Cortex of kidney (tissue), 1 donor: Measurements from ENCODE around the gene FAM120B.
"Not testable (repeated sequence)": the region's sequence is repeated elsewhere in the genome, so short reads cannot be mapped to it uniquely, and the experiment has no call there.

ENCODE experiments used
- DNase-seq: peaks from one replicate; lab custom pipeline; 2025; lab: John Stamatoyannopoulos, UW

The FAM120B gene

DNA sequence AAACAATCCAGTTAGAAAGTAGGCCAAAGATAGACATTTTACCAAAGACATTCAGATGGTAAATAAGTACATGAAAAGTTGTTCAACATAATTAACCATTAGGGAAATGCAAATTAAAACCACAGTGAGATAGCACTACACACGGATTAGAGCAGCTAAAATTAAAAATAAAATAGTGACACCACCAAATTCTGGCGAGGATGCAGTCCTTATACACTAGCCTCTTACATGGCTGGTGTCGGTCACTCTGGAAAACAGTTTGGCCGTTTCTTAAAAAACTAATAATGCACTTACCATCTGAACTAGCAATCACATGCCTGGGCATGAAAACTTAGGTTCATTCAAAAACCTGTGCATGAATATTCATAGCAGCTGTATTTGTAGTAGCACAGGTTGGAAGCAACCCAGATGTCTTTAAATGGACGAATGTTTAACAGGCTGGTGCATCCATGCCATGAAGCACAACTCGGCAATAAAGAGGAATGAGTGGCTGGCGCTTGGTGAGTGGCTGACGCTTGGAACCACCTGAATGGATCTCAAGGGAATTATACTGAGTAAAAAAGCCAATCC lies 77.0 kb downstream of the FAM120B start:
- DNase-seq = no peak

DNA sequence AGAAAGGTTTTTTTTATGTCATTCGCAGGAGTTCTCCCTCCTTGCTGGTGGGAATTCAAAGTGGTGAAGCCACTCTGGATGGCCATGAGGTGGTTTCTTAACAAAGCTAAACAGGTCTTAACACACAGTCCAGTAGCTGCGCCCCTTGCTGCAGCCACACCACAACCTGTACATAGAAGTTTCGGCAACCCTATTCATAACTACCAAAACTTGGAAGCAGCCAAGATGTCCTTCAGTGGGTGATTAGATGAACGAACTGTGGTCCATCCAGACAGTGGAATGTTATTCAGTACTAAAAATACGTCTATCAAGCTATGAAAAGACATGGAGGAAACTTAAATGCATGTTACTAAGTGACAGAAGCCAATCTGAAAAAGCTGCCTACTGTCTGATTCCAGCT lies 78.9 kb downstream of the FAM120B start:
- DNase-seq = no peak

DNA sequence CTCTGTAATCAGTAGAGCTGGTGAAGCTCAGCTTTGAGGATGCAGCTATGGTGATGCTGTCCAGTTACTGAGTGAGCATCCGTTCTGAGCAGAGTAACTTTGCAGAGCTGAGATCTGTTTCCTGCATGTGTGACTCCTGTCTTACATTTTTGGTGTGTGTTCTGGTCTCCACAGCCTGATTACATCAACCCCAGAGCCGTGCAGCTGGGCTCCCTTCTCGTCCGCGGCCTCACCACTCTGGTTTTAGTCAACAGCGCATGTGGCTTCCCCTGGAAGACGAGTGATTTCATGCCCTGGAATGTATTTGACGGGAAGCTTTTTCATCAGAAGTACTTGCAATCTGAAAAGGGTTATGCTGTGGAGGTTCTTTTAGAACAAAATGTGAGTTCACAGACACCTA lies 81.6 kb downstream of the FAM120B start:
- no peak for DNase-seq

DNA sequence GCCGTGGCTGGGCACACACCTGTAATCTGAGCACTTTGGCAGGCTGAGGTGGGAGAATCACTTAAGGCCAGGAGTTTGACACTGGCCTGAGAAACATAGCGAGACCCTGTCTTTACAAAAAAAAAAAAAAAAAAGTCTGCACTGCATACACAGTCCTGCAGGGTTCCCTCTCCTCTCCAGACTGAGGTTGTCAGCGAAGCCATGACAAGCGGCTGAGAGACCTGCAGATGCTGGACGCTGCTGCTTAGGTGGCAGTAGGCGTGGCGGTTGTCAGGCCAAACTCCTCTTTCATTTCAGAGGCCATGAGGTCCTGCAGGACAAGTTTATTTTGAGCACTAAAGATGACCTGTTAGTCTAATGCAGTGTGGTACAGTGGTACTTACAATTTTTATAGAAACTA lies 86.5 kb downstream of the FAM120B start:
- no peak for DNase-seq

DNA sequence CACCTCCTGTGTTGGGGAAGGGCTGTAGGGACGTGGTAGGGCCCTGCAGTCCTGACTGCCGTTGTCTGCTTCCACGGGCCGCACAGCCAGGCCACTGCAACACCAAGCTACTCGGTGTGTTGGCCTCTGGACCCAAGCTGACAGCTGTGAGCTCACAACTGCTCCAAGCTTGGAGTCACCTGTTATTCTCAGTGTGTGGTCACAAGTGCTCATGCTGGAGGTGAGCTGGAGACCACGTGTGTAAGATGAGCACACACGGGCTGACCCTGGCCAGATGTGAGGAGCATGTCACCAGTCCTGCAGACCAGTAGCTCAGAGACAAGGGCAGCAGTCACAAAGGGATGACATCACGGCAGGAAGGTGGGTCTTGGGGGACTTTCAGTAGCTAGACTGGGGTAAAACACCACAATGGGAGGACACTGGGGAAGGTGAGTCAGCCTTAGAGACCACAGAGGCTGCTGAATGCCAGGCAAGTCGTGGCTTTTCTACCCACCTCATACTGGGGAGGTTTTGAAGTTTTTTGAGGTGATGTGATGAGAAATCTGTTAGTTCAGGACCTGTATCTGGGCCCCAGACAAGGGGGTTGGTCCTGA lies 87.3 kb downstream of the FAM120B start:
- no peak for DNase-seq

DNA sequence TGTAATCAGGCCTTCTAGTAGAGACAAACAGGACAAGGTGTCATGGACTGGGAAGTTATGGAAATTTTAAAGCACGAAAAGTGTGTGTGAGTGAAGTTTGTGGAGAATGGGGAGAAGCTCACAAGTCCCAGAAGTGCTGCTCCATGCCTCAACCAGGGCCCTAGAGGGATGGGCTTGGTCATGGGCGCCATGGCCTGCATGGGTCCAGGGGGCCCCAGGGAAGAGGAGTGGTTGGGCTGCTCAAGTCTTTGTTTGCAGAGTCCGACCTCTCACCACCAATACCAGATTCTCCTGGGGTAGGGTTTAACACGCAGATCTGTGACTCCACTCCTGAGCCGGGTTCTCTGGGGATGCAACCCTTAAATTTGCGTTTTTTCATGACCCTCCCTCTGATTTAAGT lies 88.4 kb downstream of the FAM120B start:
- no peak for DNase-seq

DNA sequence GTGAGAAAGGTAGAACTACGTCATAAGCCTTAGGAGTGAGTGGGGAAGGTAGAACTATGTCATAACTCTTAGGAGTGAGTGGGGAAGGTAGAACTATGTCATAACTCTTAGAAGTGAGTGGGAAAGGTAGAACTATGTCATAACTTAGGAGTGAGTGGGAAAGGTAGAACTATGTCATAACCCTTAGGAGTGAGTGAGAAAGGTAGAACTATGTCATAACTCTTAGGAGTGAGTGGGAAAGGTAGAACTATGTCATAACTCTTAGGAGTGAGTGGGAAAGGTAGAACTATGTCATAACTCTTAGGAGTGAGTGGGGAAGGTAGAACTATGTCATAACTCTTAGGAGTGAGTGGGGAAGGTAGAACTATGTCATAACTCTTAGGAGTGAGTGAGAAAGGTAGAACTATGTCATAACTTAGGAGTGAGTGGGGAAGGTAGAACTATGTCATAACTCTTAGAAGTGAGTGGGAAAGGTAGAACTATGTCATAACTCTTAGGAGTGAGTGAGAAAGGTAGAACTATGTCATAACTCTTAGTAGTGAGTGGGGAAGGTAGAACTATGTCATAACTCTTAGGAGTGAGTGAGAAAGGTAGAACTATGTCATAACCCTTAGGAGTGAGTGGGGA lies 92.3 kb downstream of the FAM120B start:
- not testable (repeated sequence) for DNase-seq

DNA sequence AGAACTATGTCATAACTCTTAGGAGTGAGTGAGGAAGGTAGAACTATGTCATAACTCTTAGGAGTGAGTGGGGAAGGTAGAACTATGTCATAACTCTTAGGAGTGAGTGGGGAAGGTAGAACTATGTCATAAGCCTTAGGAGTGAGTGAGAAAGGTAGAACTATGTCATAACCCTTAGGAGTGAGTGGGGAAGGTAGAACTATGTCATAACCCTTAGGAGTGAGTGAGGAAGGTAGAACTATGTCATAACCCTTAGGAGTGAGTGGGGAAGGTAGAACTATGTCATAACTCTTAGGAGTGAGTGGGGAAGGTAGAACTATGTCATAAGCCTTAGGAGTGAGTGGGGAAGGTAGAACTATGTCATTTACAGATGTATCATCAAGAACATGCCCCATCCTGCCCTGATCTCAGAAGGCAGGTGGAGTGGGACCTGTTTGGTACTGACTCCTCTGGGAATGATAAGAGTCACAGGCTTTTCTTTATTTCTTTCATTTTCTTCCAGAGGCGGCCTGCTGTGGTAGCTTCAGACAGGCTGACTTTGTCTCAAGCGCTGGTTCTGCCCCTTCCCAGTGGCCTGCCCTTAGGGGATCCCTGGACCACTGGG lies 93.5 kb downstream of the FAM120B start:
- DNase-seq = not testable (repeated sequence)

DNA sequence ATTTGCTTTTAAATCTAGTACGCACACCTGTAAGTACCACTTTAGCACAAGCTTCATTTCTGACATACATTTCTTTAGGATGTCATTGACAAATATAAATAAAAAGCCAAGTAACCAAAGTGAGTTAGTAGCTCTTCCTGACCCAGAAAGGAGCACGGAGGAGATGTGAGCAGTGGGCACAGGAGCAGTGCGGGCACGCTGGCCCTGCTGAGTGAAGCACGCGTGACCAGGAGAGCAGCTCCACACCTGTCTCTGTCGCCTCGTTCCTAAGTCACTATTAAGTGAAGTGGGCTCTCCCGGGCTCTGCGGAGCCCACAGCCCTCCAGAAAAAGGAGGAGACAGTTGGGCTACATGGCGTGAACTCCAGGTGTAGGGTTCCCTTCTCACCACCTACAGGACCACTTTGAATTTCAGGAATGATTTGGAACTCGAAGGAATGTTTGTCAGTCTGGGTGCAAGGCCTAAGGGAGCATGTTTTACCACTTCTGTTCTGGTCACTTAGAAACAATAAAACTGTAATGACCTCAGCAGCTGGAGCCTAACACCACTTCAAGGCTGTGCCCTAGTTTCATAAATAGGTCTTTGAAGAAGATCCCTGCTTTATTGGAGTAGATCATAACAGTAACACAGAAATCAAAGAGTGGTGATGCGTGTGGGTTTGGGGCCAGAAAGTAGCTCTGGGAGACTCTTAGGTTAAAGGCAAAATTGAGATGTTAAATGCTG lies 95.9 kb downstream of the FAM120B start:
- DNase-seq = no peak

DNA sequence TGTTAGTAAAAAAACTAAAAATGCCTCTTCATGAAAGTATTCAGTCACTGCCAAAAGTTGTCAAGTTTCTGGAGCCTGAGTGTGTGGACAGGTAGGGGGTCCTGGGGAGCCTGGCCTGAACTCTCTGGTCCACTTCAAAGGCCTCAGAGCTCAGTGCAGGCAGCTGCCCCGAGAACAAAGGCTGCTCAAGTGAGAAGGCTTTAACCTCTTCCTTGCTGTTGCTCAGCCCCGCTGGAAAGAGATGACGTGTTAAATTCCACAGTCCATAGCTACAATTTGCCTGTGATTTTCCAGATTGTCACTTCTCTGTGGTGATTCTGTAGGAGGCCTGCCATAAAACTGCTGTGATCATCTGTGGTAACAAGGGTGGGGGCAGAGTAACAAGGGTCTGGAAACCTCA lies 96.9 kb downstream of the FAM120B start:
- DNase-seq = no peak

DNA sequence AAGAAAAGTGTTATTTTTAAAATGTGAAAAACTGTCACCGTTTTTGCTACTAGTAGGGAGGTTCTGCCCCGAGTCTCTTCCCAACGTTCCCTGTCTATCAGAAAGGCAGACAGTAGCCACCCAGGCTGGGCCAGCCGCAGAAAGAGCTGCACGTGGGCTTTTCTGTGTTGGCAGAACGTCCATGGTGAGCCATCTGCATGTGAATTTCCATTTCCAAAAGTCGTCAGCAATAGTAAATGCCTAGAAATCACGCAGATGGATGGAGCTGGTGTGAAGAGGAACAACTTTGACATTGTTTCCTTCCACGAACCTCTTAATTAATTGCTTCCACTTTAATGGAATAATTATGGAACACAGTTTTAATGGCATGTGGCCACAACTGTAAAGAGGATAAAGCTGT lies 97.5 kb downstream of the FAM120B start:
- no peak for DNase-seq

DNA sequence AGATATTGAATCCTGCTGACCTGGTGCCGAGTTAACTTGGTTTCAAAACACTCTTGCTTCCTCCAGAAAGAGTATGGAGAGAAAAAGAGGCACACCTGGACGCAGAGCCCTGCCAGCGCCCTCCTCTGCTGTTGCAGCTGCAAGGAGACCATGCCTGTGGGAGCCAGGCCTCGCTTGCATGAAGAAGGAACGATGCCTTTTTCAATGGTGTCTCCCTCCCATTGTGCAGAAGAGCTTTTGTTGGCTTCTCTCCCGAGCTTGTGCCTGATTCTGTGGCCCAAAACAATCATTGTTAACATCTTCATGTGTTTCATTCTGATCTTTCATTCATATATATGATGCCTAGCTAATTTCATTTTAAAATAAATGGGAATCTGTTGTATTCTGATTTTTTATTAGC lies 98.1 kb downstream of the FAM120B start:
- no peak for DNase-seq

DNA sequence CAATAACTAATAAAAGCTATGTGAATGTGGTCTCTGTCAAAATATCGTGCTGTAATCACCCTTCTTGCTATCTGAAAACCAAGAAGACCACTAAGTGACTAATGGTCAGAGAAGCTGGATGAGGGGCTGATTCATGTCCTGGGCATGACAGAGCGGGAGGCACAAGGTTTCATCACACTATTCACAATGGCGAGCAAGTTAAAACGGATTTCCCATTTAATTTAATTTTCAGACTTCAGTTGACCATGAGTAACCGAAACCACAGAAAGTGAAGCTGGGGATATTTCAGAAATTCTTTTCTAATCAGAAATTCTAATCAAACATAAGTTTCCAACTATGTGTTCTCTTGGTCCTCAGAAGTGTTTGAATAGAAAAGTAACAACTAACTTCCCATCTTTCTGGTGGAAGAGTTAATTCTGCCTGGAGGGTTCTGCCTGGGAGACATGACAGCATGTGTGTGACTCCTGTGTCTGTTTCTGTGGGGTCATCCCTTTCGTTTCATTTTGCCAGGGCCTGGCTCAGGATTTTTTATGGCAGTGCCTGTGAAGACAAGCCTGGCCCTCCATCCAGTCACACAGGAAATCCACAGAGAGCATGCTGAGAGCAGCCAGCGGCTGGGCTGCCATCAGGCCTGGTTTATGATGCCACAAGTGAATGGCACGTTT lies 98.9 kb downstream of the FAM120B start:
- DNase-seq = no peak

DNA sequence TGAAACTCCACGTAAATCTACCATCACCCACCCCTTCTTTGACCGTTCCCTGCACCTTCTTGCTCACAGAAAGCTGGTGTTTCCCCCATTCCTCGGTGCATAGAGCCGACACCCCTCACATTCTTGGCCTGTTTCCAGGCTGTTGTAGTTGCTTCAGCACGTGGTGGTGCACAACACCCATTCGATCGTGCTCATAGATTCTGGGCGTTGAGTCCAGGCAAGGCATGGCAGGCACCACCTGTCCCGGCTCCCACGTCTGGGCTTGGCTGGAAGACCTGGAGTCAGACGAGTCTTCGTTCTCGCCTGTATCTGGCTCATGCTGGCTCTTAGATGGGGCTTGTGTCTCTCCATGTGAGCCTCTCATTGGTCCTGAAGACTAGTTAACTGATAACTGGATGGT lies 100.6 kb downstream of the FAM120B start:
- no peak for DNase-seq

DNA sequence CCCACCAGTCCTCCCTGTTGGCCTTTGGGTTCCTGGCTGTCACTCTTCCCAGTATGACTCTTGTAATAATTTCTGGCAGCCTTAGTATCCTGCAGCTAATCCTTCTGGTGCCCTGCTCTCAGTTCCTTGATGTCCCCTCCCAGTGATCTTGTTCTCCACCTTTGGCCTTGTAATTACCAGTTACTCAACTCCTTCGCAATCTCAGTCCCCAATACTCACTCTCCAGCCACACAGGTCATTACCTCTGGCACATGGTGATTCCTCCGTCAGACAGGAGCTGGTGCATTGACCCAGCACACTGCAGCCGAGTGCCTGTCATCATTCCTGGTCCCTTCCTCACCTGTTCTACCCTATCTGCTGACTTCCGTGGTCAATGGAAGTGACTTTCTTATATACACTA lies 101.4 kb downstream of the FAM120B start:
- no peak for DNase-seq

DNA sequence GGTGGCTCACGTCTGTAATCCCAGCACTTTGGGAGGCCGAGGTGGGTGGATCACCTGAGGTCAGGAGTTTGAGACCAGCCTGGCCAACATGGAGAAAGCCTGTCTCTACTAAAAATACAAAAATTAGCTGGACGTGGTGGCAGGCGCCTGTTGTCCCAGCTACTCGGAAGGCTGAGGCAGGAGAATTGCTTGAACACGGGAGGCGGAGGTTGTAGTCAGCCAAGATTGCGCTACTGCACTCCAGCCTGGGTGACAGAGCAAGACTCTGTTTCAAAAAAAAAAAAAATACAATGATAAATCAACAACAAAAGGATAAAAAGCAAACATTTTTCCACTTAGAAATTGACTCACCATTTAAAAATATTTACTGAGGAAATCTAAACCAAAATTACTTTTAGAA lies 103.2 kb downstream of the FAM120B start:
- DNase-seq = not testable (repeated sequence)

DNA sequence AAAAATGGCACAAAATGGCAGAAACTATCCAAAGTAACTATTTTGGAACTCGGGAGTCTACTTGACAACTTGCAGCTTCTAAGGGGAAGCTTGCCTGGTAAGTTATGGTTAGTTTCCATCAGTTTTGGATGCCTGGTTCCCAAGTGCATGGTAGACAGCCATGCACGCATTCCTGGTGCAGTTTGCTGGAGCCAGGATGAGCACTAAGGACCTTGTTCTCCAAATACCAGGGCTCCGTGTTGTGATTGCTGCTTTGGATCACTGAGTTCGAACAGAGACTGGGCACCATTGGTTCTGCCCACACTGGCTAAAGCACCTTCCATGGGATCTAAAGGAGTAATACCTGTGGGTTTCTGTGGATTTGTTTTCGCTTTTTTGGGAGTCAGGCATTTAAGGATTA lies 103.7 kb downstream of the FAM120B start:
- no peak for DNase-seq

DNA sequence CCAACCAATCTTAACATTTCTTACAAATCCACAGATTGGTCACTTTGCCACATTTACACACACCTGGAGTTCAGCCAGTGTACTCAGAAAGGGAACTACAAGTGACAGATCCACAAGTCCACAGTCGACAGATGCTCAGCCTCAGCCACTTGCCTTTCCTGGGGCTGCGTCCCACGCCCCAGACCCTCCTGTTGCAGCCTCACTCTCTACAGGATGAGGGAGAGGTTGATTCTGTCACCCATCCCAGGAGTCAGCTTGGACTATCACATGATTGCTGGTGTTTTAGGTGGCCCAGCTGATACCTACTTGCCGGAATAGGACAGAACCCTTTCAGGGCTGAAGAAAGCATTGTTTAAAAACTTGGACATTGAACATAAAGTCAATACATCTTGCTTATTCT lies 108.8 kb downstream of the FAM120B start:
- DNase-seq = no peak

DNA sequence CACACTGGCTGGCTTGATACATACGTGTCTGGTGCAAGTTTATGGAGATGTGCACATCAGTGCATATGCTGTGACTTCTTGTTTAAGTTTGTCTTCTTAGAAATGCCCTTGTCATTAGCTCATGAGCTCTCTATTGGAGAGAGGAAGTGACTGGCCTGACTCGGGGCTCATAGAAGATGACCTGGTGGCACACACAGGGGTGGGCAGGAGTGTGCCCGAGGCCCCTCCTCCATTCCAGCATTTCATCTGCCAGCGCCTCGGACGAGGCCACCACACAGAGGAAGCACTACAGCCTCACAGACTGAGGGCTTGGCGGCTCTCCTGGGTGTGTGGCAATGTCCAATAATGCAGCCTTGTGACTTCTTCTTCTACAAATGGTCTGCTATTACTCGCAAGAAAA lies 109.7 kb downstream of the FAM120B start:
- no peak for DNase-seq

DNA sequence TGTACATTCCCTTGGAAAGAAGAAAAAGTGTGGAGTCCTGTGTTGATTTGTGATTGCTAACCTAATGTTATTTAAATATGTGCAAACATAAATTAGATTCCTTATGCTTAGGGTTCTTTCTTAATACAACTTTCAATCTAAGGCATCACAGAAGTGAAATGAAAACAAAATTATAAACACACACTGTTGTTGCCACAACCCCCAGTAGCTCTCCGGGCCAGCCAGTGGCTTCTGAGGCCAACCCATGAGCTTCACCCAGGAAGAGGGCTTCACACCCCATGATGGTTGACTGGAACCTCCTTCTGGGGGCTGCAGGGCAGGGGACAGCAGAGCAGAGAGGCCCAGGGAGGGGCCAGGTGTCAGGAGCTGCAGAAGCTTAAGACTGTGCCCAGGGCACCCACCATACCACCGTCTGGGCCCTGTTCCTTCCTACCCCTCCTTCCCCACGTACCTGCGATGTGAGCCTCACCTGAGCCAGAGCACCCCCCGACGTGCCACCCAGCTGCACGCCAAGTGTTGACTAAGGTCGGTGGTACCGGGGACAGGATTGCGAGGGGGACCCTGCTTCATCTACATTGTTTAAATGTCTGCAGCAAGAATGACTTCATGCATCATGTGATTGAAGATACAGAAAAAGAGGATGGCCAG lies 110.5 kb downstream of the FAM120B start:
- no peak for DNase-seq

DNA sequence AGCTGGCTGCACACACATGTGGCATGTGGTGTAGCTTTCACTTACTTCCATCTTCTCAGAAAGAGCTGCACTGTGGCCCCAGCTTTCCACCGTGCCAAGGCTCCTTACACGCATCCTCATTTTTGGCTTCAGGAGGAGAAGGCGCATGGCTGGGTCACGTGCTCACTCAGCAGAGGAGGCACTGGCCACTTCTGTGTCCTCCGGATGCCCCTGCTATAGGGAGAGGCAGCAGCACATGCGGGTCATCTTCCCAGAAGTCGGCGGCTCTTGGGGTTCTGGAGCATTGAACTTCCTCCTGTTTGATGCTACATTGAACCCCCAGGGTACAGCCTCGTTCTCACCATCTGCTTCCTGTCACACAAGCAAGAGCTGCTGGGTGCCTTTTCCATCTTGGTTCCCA lies 111.3 kb downstream of the FAM120B start:
- no peak for DNase-seq

DNA sequence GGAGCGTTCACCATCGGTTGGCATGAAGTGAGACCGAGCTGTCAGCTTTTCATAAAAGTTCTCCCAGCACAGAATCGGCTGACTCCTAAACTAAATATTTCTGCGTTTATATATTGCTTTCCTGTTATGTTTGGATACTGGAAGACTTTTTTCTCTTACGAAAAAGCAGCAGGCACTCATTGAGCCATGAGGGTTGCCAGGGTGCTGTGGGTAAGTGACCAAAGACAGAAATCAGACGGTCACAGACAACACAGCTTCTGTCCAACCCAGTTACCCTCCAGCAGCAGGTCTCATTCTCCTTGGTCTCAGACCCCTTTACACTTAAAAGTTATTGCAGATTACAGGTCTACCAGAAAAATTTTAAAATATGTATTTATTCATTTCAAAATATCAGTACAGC lies 113.7 kb downstream of the FAM120B start:
- DNase-seq = no peak
